HT-29 (cell line): ENCODE measurements around the gene PDK2. TPM values are rescaled to one million over a fixed set of nuclear protein-coding genes. Genes with fewer than 3 reads are reported as not detected.
A peak's percentile ranks its signal among the peaks of the same experiment; 100 is the strongest.
"Not testable (repeated sequence)": the region's sequence is repeated elsewhere in the genome, so short reads cannot be mapped to it uniquely, and the experiment has no call there.

Source experiments
- DNase-seq: peaks from one replicate; pipeline ENCODE4 v3.0.0-alpha.2; 2015; ENCODE audit warnings: low spot score
- total RNA-seq: library from RNA; depleted of rRNA; stranded (reverse); fragments of >200 nt; shearing (Covaris generic); gene quantifications from 2 replicates; pipeline ENCODE4 v1.2.3, GENCODE V29; 2014

Gene PDK2
- total RNA-seq, 1 experiment from 2014 or later = 31.9 TPM

- DNase-seq = no peak
Measured at GRCh38 chr17:50058296-50058953, 36.7 kb upstream of the PDK2 start.

- DNase-seq = peak; percentile 38
Measured at GRCh38 chr17:50059256-50059655, 35.9 kb upstream of the PDK2 start.

GRCh38 chr17:50059759-50060273, 35.3 kb upstream of the PDK2 start:
- DNase-seq = no peak

GRCh38 chr17:50060951-50061712, 34.0 kb upstream of the PDK2 start:
- DNase-seq = peak; percentile 62

- not testable (repeated sequence) for DNase-seq
Measured at GRCh38 chr17:50061713-50062045, 33.5 kb upstream of the PDK2 start.

GRCh38 chr17:50062293-50063243, 32.6 kb upstream of the PDK2 start:
- peak; percentile 92 for DNase-seq

GRCh38 chr17:50063561-50064252, 31.4 kb upstream of the PDK2 start:
- DNase-seq = no peak

GRCh38 chr17:50064253-50065001, 30.7 kb upstream of the PDK2 start:
- DNase-seq = peak; percentile 81

GRCh38 chr17:50065056-50065455, 30.1 kb upstream of the PDK2 start:
- DNase-seq = no peak

- DNase-seq = no peak
Measured at GRCh38 chr17:50066995-50067394, 28.2 kb upstream of the PDK2 start.

- DNase-seq = no peak
Measured at GRCh38 chr17:50067996-50068395, 27.2 kb upstream of the PDK2 start.

- no peak for DNase-seq
Measured at GRCh38 chr17:50070908-50071680, 24.1 kb upstream of the PDK2 start.

GRCh38 chr17:50071692-50072091, 23.5 kb upstream of the PDK2 start:
- no peak for DNase-seq

GRCh38 chr17:50072130-50072529, 23.0 kb upstream of the PDK2 start:
- DNase-seq = no peak

GRCh38 chr17:50072925-50073324, 22.2 kb upstream of the PDK2 start:
- no peak for DNase-seq

- no peak for DNase-seq
Measured at GRCh38 chr17:50074227-50074626, 20.9 kb upstream of the PDK2 start.

GRCh38 chr17:50075446-50076032, 19.6 kb upstream of the PDK2 start:
- DNase-seq = no peak

GRCh38 chr17:50076221-50076590, 18.9 kb upstream of the PDK2 start:
- no peak for DNase-seq

GRCh38 chr17:50076591-50077235, 18.4 kb upstream of the PDK2 start:
- DNase-seq = no peak
